Measurements from ENCODE around the gene CLEC5A. TPM values are rescaled to one million over a fixed set of nuclear protein-coding genes. Genes with fewer than 3 reads are reported as not detected.
A peak's percentile ranks its signal among the peaks of the same experiment; 100 is the strongest.
"Not testable (repeated sequence)": the region's sequence is repeated elsewhere in the genome, so short reads cannot be mapped to it uniquely, and the experiment has no call there.

CLEC5A gene
- polyA plus RNA-seq, 6 donors from 2014 or later: 0.08 TPM; not detected in 5

DNA sequence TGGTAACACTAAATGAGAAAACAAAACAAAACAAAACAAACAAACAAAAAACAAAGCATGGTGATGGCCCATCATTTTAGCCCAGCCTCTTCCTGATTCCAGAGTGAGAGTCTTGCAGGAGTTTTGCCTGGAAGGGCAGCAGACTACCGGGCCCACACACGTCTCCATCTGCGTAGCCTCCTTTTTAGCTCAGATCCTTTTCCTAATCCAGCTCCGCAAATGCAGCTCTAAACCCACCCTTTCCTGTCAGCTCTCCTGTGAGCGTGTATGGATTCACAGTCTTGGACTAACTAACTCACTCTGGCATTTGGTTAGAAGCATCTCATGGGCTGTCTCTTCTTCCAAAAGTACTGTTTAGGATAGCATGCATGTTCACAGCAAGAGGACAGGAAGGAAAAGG is 16.6 kb downstream of the CLEC5A start:
- Mint-ChIP-seq H3K9me3 (peaks cover 0 to 12% (median 5%) of the 10 kb centered on the region in 7 donors), H3K36me3 (peaks cover 6% of the 10 kb centered on the region in 2 donors), H3K27ac (no peak overlapping the region), H3K27me3 (peaks cover 4 to 9% (median 7%) of the 10 kb centered on the region in 3 donors), H3K4me1 (no peaks in the 10 kb centered on the region), H3K4me3 (no peak overlapping the region)
- DNase-seq: no peak
- no peak for ATAC-seq (ENCODE audit: low read depth in 2 of 2)

DNA sequence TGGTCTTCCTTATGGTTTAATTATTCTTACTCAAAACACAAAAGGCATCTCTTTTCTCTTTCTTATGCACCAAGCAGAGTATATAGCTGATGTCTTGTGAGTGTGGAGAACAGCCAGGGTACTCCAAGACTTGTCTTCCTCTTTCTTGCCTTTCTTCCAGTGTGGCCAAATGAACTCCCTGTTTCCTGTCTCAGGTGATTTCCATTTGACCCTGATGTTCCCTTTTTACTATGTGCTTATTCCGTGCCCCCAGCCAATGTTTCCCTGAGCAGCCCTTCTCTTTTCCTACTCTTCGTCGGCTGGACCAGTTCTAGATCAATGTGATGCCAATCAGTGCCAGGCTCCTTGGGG is 18.0 kb downstream of the CLEC5A start:
- Mint-ChIP-seq H3K4me1 (no peaks in the 10 kb centered on the region), H3K36me3 (peaks cover 6% of the 10 kb centered on the region in 2 donors), H3K27me3 (peaks cover 4 to 9% (median 7%) of the 10 kb centered on the region in 3 donors), H3K9me3 (peaks cover 0 to 12% (median 5%) of the 10 kb centered on the region in 7 donors), H3K27ac (no peak overlapping the region), H3K4me3 (peak overlapping the region in 1 of 8 donors; percentile 26)
- ATAC-seq (ENCODE audit: low read depth in 2 of 2): no peak
- DNase-seq: no peak

DNA sequence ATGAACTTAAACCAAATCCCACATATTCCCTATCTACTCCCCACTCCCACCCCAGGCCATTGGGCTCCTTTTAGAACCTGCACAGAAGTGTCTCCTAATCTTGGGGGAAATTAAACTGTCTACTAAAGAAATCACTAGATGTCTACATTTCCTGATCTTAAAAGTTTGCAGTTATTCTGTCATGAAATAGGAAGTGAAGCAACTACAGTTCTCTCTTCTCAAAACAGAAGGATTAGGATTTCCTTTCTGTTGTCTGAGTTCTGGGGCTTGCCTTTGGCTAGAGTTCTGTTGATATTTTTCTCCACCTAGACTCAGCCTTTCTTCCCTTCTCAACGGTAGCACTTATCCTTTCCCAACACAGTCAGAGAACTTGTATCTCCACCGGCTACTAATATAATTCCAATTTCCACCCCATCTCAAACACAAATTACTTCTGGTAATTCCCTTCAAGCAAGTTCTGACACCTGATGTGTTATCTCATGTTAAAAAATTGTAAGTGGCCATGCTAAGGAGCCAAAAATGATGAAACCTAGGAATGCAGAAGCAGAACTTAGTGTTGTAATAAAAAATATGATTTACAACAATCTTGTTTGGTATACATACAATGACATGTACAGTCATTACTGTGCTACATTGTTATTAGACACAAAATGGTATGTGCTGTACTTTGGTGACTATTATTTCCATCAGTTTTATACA is 18.5 kb downstream of the CLEC5A start:
- Mint-ChIP-seq H3K27ac (no peak overlapping the region), H3K4me1 (no peaks in the 10 kb centered on the region), H3K4me3 (no peak overlapping the region), H3K27me3 (peaks cover 4 to 7% (median 6%) of the 10 kb centered on the region in 3 donors), H3K9me3 (peaks cover 0 to 12% (median 5%) of the 10 kb centered on the region in 7 donors), H3K36me3 (peaks cover 6% of the 10 kb centered on the region in 2 donors)
- DNase-seq (no peak), ATAC-seq (ENCODE audit: low read depth in 2 of 2) (no peak)

- Mint-ChIP-seq H3K27ac (no peak overlapping the region), H3K4me3 (no peak overlapping the region), H3K36me3 (no peaks in the 10 kb centered on the region), H3K4me1 (no peaks in the 10 kb centered on the region), H3K9me3 (peaks cover 0 to 5% (median 0%) of the 10 kb centered on the region in 7 donors), H3K27me3 (peaks cover 0 to 5% (median 4%) of the 10 kb centered on the region in 3 donors)
- ATAC-seq (ENCODE audit: low read depth in 2 of 2): no peak
- no peak for DNase-seq
These were observed 26.5 kb downstream of the CLEC5A start for GRCh38 chr7:141920281-141920680.

- no peak within 1 kb of the TSS for H3K4me3 Mint-ChIP-seq
- H3K9me3 Mint-ChIP-seq: peaks cover 0 to 5% (median 0%) of the 10 kb centered on the region in 7 donors
- H3K27me3 Mint-ChIP-seq: peaks cover 0 to 6% (median 4%) of the 10 kb centered on the region in 3 donors
- no peaks in the 10 kb centered on the region for H3K4me1 Mint-ChIP-seq
- DNase-seq (no peak), ATAC-seq (ENCODE audit: low read depth in 2 of 2) (no peak)
- H3K27ac Mint-ChIP-seq: peak within 1 kb of the TSS in 2 of 6 donors; percentile 30 to 40
- no peaks in the 10 kb centered on the region for H3K36me3 Mint-ChIP-seq
These were observed 30.7 kb downstream of the CLEC5A start, which contains the start of gene OR9A4 for GRCh38 chr7:141916099-141916498. Gene OR9A4 (plus strand): TSS chr7:141916399. CDS start chr7:141918876, 2,477 bp downstream.

DNA sequence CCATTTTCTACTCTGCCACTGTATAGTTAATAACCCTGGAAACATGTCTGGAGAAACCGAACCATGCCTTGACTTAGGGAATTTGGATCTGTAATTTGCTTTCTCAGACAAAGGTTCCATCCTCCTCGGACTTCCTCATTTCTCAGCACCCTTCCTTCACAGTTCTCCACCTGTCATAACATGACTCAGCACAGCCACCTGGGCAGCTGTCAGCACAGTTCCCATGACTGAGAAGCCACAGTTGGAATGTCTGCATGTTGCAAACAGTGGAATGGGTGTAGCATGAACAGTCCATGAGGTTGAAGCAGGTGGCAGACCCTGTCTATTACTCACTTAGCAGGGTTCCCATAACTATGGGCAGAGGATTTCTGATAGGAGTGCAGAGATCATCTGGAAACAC is 31.2 kb downstream of the CLEC5A start:
- no peak overlapping the region for H3K4me3 Mint-ChIP-seq
- ATAC-seq (ENCODE audit: low read depth in 2 of 2): peak in 1 of 2 donors; percentile 16
- peak overlapping the region in 1 of 6 donors; percentile 30 for H3K27ac Mint-ChIP-seq

DNA sequence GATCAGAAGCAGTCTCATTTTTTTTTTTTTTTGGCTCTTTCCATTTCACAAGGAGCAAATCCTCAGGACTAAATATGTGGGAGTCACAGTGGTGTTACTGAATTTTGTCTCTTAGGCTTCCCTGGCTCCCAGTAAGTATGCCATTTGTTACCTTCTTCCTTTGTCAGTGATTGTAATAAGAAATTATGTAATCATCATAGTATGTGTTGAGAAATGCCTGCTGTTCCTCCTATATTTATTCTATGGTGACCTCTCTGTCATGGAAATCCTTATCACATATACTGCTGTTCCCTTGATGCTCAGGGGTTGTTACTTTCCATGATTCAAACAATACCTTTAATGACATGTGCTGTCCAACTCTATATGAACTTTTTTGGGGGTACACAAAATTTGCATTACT is 35.4 kb downstream of the CLEC5A start:
- no peak for DNase-seq
- no peak for ATAC-seq (ENCODE audit: low read depth in 2 of 2)
- H3K36me3 Mint-ChIP-seq: no peaks in the 10 kb centered on the region
- H3K4me1 Mint-ChIP-seq: no peaks in the 10 kb centered on the region
- no peak overlapping the region for H3K27ac Mint-ChIP-seq
- H3K27me3 Mint-ChIP-seq: peaks cover 0 to 18% (median 9%) of the 10 kb centered on the region in 3 donors
- H3K4me3 Mint-ChIP-seq: no peak overlapping the region
- H3K9me3 Mint-ChIP-seq: no peaks in the 10 kb centered on the region

More for the DNA sequence above, 31.2 kb downstream of the CLEC5A start:
- H3K4me1 Mint-ChIP-seq: no peaks in the 10 kb centered on the region
- peaks cover 0 to 5% (median 0%) of the 10 kb centered on the region in 7 donors for H3K9me3 Mint-ChIP-seq
- no peak for DNase-seq
- no peaks in the 10 kb centered on the region for H3K36me3 Mint-ChIP-seq
- peaks cover 0 to 12% (median 4%) of the 10 kb centered on the region in 3 donors for H3K27me3 Mint-ChIP-seq

- H3K27me3 Mint-ChIP-seq: peaks cover 0 to 18% (median 14%) of the 10 kb centered on the region in 3 donors
- H3K9me3 Mint-ChIP-seq: no peaks in the 10 kb centered on the region
- H3K4me1 Mint-ChIP-seq: no peaks in the 10 kb centered on the region
- DNase-seq: no peak
- H3K4me3 Mint-ChIP-seq: no peak overlapping the region
- no peaks in the 10 kb centered on the region for H3K36me3 Mint-ChIP-seq
- H3K27ac Mint-ChIP-seq: no peak overlapping the region
- no peak for ATAC-seq (ENCODE audit: low read depth in 2 of 2)
These were observed 40.5 kb downstream of the CLEC5A start for GRCh38 chr7:141906285-141906684.

DNA sequence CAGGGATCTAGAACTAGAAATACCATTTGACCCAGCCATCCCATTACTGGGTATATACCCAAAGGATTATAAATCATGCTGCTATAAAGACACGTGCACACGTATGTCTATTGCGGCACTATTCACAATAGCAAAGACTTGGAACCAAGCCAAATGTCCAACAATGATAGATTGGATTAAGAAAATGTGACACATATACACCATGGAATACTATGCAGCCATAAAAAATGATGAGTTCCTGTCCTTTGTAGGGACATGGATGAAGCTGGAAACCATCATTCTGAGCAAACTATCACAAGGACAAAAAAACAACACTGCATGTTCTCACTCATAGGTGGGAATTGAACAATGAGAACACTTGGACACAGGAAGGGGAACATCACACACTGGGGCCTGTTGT is 47.4 kb downstream of the CLEC5A start:
- not testable (repeated sequence) for H3K4me3 Mint-ChIP-seq; H3K36me3 Mint-ChIP-seq; H3K27me3 Mint-ChIP-seq; DNase-seq; H3K4me1 Mint-ChIP-seq; H3K27ac Mint-ChIP-seq; ATAC-seq (ENCODE audit: low read depth in 2 of 2)
- peaks cover 0 to 16% (median 7%) of the 10 kb centered on the region in 7 donors for H3K9me3 Mint-ChIP-seq

GRCh38 chr7:141891336-141891735 is 55.4 kb downstream of the CLEC5A start:
- H3K4me1 Mint-ChIP-seq: no peaks in the 10 kb centered on the region
- H3K27me3 Mint-ChIP-seq: peaks cover 0 to 9% (median 4%) of the 10 kb centered on the region in 3 donors
- no peak for DNase-seq
- peaks cover 0 to 4% (median 0%) of the 10 kb centered on the region in 7 donors for H3K9me3 Mint-ChIP-seq
- H3K4me3 Mint-ChIP-seq: no peak overlapping the region
- no peaks in the 10 kb centered on the region for H3K36me3 Mint-ChIP-seq
- H3K27ac Mint-ChIP-seq: no peak overlapping the region
- ATAC-seq (ENCODE audit: low read depth in 2 of 2): no peak

DNA sequence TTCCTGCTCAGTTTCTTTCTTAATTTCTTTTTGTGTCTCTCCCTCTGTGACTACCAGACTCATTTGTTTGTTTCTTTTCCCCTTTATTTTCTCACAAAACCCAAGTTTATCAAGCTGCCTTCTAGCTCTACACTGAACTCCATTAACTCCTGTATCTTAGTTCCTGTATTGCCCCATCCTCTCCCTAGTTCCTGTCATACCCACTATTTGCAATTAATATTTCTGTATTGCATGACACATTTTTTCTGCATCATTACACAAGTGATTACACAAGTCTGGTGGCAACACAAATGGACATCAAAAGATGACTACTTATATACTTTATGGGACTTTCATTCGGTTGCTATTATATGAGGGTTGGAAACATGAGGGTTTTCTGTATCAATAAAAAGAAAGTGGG is 57.5 kb downstream of the CLEC5A start:
- Mint-ChIP-seq H3K9me3 (peaks cover 0 to 4% (median 2%) of the 10 kb centered on the region in 7 donors), H3K4me1 (peaks cover 0 to 3% (median 0%) of the 10 kb centered on the region in 3 donors), H3K27ac (peak overlapping the region in 2 of 6 donors; percentile 5 to 29), H3K4me3 (no peak overlapping the region), H3K36me3 (no peaks in the 10 kb centered on the region), H3K27me3 (peaks cover 0 to 9% (median 9%) of the 10 kb centered on the region in 3 donors)
- ATAC-seq (ENCODE audit: low read depth in 2 of 2) (no peak), DNase-seq (no peak)

- H3K36me3 Mint-ChIP-seq: no peaks in the 10 kb centered on the region
- H3K4me1 Mint-ChIP-seq: peaks cover 0 to 3% (median 0%) of the 10 kb centered on the region in 3 donors
- ATAC-seq (ENCODE audit: low read depth in 2 of 2): no peak
These were observed 62.1 kb downstream of the CLEC5A start for GRCh38 chr7:141884539-141885225.

DNA sequence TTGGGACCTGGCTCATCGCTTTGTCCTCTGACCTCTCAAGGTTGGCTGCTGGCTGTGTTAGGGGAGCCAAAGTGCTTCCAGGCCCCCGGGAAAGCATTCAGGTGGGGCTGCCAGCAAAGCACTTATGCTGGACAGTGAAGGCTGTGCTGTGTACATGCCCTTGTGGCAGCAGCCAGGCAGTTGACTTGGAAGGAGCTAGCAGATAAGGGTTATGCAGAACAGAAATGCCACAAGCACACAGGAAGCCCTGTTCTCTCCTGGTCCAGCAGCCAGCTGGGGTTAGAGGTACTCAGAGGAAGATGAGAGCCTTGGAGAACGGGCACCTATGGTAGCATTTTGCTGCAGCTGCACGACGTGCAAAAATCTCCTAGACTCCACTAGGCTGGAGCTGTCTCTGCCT is 65.8 kb downstream of the CLEC5A start:
- DNase-seq: no peak
- Mint-ChIP-seq H3K27me3 (peaks cover 0 to 8% (median 5%) of the 10 kb centered on the region in 3 donors), H3K27ac (no peak overlapping the region), H3K4me1 (peaks cover 0 to 3% (median 0%) of the 10 kb centered on the region in 3 donors), H3K36me3 (no peaks in the 10 kb centered on the region), H3K4me3 (no peak overlapping the region), H3K9me3 (peaks cover 0 to 5% (median 4%) of the 10 kb centered on the region in 7 donors)
- ATAC-seq (ENCODE audit: low read depth in 2 of 2): no peak

More at GRCh38 chr7:141884539-141885225, 62.1 kb downstream of the CLEC5A start:
- Mint-ChIP-seq H3K27ac (peak overlapping the region in 1 of 6 donors; percentile 49), H3K9me3 (peaks cover 0 to 5% (median 4%) of the 10 kb centered on the region in 7 donors), H3K27me3 (peaks cover 0 to 13% (median 9%) of the 10 kb centered on the region in 3 donors), H3K4me3 (no peak overlapping the region)
- no peak for DNase-seq

All from naive B cell (primary cell).